OCI-M1 (cell line): ENCODE results near the gene TBX19.
"Not testable (repeated sequence)": the region's sequence is repeated elsewhere in the genome, so short reads cannot be mapped to it uniquely, and the experiment has no call there.

Experiments
- DNase-seq: peaks from one replicate; lab custom pipeline; 2025; lab: John Stamatoyannopoulos, UW

The TBX19 gene

DNA sequence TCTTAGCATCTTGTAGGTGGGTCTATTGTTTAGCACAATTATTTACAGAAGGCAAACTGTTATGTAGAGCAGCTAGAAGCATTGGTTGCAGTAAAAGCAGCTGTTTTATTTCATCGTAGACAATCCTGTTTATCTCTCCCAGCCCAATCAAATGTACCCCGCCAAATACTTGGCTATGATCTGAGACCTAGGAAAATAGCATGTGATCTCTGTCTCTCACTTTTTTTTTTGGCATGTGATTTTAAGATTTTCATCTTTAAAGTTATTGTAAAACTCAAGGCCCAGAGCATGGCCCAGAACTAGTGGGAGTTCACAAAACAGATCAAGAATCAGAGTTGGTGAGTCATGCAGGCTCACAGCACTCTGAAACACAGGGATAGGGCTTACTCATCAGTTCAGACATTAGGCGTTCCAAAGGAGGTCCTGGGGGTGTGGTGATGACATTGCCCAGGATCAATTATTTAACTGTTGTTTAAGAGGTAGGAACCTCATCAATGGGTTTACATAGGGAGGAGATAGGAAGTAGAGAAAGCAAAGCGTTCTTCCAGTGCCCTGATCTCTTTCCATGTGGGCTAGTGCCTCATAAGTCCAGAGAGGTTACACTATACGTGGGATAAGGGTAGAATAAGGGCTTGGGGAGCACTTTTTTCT, 40.2 kb downstream of the TBX19 start:
- peak; percentile 61 for DNase-seq

GRCh38 chr1:168321945-168322344, 41.3 kb downstream of the TBX19 start:
- DNase-seq = peak; percentile 75

DNA sequence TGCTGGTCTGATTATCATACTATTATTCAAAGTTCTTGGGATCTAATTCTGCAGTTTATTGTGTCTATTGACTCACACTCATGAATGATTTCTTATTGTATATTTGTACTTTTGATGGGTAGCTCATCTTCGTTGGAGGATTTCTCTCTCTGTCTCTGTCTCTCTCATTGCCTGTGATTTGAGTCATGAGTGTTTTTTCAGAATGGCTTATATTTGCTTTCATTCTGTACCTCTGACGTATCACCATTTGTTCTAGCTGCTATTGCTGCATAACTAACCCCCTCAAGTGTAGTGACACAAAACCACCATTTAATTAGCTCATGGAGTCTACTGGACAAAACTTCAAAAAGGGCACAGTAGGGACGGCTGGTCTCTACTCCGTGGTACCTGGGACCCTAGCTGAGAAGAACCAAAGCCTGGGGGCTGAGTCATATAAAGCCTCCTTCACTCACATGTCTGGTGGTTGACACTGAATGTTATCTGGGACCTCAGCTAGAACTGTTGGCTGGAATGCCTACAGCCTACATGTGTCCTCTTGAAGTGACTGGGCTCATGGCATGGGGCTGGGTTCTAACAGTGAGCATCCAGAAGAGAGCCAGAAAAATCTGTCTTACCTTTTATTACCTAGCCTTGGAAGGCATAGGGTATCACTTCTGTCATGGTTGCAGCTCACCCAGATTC, 44.2 kb downstream of the TBX19 start:
- no peak for DNase-seq

GRCh38 chr1:168328731-168329364, 48.2 kb downstream of the TBX19 start:
- DNase-seq = no peak

DNA sequence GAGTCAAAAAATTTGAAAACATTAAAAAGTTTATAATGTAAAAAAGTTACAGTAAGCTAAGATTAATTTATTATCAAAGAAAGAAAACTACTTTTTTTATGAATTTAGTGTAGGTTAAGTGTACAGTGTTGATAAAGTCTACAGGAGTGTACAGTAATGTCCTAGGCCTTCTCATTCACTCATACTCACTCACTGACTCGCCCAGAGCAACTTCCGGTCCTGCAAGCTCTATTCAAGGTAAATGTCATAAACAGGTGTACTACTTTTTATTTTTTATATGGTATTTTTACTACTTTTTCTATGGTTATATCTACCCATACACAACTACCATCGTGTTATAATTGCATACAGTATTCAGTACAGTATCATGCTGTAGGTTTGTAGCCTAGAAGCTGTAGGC, 49.6 kb downstream of the TBX19 start:
- no peak for DNase-seq

DNA sequence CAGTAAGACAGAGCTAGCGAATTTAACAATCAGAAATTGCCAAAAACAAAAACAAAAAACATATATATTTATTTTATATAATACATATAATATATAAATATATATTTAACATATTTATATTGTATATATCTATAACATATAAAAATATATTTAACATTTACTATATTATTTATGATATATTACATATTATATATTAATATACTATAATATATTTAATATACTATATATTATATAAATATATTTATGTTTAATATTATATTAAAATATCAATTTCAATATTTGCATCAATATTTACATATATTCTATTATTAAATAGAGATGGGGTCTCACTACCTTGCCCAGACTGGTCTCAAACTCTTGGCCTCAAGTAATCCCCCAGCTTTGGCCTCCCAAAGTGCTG, 50.9 kb downstream of the TBX19 start:
- no peak for DNase-seq

DNA sequence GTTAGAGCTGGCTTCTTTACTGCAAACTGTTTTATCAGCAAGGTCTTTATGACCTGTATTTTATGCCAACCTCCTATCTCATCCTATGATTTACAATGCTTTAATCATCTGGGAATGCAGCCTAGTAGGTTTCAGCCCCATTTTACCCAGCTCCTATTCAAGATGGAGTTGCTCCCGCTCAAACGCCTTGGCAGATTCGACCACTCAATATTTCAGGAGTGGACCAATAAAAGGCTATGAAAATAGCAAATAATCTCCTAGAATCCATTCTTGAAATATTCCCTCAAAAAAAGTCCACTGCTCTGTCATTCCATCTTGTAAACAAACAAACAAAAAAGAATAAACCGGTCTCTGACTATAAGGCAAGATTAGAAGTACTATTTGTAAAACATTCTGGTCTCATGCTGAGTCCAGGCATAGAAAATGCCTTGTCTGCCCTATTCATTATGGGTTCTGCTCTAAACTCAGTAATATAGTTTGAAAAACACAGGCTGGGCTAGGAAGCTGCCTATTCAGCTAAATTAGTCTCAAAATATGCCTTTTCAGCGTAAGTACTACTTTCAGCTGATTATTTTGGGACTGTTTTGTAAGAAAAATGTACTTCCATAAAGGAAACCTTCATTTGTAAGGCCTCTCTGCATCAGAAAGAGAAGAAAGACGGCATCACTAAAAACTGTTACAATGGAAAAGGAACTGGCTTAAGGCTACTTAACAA, 53.0 kb downstream of the TBX19 start:
- no peak for DNase-seq

DNA sequence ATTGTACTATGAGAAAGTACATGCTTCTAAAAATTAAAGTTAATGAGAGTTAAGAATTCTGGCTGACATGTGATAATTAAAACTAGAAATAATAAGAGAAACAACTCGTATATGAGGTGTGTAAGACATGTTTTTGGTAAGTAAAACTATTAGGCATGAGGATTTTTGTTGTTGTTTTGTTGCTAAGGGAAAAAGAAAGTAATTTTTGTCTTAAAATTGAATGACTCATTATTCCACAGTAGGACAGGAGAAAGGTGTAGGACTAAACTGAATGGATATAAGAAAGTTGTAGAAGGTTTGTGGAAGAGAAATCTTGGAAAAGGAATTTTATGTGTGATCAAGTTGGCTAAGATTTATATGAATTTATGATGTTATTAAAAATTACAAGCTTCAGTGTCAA, 54.8 kb downstream of the TBX19 start:
- peak; percentile 49 for DNase-seq

DNA sequence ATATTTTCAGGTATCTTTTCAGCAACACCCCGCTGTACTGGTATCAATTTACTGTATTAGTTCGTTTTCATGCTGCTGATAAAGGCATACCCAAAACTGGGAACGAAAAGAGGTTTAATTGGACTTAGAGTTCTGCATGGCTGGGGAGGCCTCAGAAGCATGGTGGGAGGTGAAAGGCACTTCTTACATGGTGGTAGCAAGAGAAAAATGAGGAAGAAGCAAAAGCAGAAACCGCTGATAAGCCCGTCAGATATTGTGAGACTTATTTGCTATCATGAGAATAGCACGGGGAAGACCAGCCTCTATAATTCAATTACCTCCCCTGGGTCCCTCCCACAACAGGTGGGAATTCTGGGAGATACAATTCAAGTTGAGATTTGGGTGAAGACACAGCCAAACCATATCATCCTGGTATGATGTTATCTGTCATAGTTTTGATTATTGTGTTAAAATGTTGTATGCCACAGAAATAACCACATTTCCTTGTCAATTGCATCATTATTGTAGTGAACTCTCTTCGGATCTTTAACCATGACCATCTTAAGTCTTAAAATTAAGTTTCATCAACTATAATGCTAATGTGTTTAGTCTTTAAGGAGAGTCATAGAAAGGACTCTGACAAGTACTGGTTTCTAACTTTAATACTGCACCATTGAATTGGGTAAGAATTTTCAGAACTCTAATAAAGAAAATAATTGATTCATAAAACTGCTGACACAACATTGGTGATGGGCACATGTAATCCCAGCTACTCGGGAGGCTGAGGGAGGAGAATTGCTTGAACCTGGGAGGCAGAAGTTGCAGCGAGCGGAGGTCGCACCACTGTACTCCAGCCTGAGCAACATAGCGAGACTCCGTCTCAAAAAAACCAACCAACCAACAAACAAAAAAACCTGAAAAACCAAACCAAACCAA, 58.2 kb downstream of the TBX19 start:
- DNase-seq = peak; percentile 66

DNA sequence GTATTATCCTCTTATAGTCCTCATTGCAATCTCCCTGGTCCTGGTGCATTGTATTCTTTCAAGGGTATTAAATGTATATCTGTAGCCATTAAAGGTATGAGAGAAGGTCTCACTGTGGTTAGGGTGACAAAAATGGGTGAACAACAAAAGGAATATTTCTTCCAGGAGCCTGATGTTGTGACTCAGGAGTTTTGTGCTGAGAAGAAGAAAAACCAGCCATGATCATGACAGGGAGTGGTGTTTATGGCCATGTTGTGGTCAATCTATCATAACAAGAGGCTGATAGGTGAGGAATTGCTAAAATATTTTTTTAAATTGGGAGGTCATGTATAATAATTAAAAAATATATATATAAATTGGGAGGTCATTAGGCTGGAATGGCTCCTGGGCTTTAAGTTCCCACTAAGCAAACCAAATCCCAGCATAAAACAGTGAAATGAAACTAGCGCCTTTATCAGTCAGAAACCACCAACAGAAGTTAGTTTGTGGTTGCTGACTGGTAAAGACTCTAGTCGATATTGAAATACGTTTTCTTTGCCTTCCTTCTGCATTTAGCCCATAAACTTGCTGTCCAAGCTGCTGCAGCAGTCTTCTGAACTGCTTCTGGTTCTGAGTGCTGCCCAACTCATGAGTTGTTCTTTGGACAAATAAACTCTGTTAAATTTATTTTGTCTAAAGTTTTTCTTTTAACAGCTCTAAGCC, 60.3 kb downstream of the TBX19 start:
- peak; percentile 97 for DNase-seq

- no peak for DNase-seq
Measured at GRCh38 chr1:168341483-168341975, 60.9 kb downstream of the TBX19 start.

- DNase-seq = peak; percentile 85
Measured at GRCh38 chr1:168342572-168343280, 62.0 kb downstream of the TBX19 start.

- peak; percentile 21 for DNase-seq
Measured at GRCh38 chr1:168343566-168343965, 62.9 kb downstream of the TBX19 start.

DNA sequence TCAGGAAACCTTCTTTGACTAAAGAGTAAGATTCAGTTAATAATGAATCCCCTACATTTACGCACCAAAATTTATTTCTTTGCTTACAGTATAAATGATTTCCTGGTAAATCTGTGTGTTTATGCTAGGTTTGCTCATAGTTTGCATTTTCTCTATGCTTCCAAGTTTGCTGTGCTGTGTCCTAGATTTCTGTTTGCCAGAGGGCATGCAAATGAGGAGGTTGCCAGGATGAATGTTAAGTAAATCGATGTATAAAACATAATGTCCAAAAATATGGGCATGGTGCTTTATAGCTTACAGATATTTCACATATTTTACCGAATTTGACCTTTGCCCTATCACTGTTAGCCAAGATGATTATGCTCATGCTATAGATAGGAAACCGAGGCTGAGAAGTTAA, 63.8 kb downstream of the TBX19 start:
- no peak for DNase-seq

- no peak for DNase-seq
Measured at GRCh38 chr1:168345939-168346338, 65.3 kb downstream of the TBX19 start.

DNA sequence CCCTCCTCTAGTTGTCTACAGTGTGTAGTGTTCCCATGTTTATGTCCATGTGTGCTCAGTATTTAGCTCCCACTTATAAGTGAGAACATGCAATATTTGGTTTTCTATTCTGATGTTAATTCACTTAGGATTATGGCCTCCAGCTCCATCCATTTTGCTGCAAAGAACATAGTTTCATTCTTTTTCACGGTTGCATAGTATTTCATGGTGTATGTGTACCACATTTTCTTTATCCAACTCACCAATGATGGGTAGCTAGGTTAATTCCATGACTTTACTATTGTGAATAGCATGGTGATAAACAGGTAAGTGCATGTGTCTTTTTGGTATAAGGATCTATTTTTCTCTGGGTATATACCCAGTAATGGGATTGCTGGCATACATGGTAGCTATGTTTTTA, 67.0 kb downstream of the TBX19 start:
- no peak for DNase-seq

DNA sequence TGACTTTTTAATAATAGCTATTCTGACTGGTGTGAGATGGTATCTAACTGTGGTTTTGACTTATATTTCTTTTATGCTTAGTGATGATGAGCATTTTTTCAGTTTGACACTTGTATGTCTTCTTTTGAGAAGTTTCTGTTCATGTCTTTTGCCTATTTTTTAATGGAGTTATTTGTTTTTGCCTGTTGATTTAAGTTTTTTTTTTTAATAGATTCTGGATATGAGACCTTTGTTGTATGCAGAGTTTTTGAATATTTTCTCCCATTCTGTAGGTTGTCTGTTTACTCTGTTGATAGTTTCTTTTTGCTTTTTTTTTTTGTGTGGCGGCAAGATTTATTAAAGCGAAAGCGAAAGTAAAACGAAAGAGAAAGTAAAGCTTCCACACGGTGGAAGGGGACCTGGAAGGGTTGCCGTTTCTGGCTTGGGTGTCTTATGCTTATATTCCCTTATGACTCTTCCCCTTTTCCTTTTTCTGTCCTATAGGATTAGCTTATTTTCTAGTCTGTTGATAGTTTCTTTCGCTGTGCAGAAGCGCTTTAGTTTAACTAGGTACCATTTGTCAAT, 67.6 kb downstream of the TBX19 start:
- DNase-seq = peak; percentile 69

DNA sequence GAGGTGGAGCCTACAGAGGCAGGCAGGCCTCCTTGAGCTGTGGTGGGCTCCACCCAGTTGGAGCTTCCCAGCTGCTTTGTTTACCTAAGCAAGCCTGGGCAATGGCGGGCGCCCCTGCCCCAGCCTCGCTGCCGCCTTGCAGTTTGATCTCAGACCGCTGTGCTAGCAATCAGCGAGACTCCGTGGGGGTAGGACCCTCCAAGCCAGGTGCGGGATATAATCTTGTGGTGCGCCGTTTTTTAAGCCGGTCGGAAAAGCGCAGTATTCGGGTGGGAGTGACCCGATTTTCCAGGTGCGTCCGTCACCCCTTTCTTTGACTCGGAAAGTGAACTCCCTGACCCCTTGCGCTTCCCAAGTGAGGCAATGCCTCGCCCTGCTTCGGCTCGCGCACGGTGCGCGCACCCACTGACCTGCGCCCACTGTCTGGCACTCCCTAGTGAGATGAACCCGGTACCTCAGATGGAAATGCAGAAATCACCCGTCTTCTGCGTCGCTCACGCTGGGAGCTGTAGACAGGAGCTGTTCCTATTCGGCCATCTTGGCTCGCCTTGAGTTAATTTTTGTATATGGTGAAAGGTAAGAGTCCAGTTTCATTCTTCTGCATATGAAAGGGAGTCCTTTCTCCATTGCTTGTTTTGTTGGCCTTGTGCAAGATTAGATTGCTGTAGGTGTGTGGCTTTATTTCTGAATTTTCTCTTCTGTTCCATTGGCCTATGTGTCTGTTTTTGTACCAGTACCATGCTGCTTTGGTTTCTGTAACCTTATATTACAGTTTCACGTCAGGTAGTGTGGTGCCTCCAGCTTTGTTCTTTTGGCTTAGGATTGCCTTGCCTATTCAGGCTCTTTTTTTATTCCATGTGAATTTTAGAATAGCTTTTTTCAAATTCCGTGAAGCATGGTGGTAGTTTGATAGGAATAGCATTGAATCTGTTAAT, 73.9 kb downstream of the TBX19 start:
- DNase-seq = not testable (repeated sequence)
